A549 (cell line): ENCODE results near the gene ZSCAN16.

ENCODE experiments used
- CTCF ChIP-seq: fragments of >200 bp; sonication (Bioruptor Twin); formaldehyde crosslinking; IDR thresholded peaks from 3 replicates; pipeline ENCODE4 v1.5.1; 2016
- EP300 ChIP-seq, 2 experiments: fragments of >200 bp; sonication (Bioruptor Twin); formaldehyde crosslinking; IDR thresholded peaks; 2 replicates in 1 of 2; 3 replicates in 1 of 2; pipeline ENCODE4 v1.6.1; 2016 to 2017
- ESRRA ChIP-seq: fragments of 150-350 bp; IDR thresholded peaks from 2 replicates; pipeline ENCODE4 v1.6.1; 2014; ENCODE audit warnings: mild to moderate bottlenecking, low read length, borderline replicate concordance
- JUNB ChIP-seq: fragments of >200 bp; sonication (Bioruptor Twin); formaldehyde crosslinking; IDR thresholded peaks from 2 replicates; pipeline ENCODE4 v1.6.1; 2016
- MYC ChIP-seq: IDR thresholded peaks from 2 replicates; pipeline ENCODE4 v1.6.1; 2012; ENCODE audit warnings: mild to moderate bottlenecking, inconsistent platforms, low read length, improper control_type of control experiment, borderline replicate concordance
- POLR2A ChIP-seq: IDR thresholded peaks from 2 replicates; pipeline ENCODE4 v1.6.1; 2012; ENCODE audit warnings: mild to moderate bottlenecking, low read length
- POLR2AphosphoS2 ChIP-seq: conservative IDR thresholded peaks from 2 replicates; pipeline ENCODE4 v1.6.1; 2012; ENCODE audit warnings: low read length, improper control_type of control experiment, inconsistent platforms
- USF2 ChIP-seq: fragments of 450-650 bp; IDR thresholded peaks from 2 replicates; pipeline ENCODE4 v1.6.1; 2014; ENCODE audit warnings: antibody characterized with exemption
- TF ChIP-seq, protein P1 (sequence below): fragments of 200-600 bp; sonication (generic); IDR thresholded peaks from 2 replicates; pipeline ENCODE4 v1.6.1; 2016; ENCODE audit warnings: antibody characterized with exemption, mild to moderate bottlenecking, moderate library complexity

DNA sequence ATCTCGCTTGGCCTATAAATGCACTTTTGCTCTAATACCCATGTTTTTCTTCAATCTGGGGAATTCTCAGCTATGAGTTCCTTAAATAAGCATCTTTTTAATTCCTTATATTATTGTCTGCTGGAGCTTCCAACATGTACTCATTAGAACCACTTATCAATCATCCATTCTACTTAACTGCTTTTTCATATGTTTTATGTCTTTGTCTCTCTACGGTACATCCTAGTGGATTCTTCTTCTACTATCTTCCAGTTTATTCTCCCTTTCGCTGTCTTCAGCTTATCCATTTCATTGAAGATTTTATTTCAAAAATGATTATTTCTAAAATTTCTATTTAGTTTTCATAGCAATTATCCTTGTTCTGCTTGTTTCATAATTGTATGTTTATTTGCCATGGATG, 12.4 kb upstream of the ZSCAN16 start:
- no peak for TF ChIP-seq CTCF
- TF ChIP-seq ESRRA, result no peak
- TF ChIP-seq MYC, result no peak
- TF ChIP-seq POLR2A, result no peak
- TF ChIP-seq JUNB, result no peak
- TF ChIP-seq USF2, result no peak
- no peak for TF ChIP-seq EP300 (IDR thresholded peaks at IDR 0.05)
- TF ChIP-seq, protein P1, sequence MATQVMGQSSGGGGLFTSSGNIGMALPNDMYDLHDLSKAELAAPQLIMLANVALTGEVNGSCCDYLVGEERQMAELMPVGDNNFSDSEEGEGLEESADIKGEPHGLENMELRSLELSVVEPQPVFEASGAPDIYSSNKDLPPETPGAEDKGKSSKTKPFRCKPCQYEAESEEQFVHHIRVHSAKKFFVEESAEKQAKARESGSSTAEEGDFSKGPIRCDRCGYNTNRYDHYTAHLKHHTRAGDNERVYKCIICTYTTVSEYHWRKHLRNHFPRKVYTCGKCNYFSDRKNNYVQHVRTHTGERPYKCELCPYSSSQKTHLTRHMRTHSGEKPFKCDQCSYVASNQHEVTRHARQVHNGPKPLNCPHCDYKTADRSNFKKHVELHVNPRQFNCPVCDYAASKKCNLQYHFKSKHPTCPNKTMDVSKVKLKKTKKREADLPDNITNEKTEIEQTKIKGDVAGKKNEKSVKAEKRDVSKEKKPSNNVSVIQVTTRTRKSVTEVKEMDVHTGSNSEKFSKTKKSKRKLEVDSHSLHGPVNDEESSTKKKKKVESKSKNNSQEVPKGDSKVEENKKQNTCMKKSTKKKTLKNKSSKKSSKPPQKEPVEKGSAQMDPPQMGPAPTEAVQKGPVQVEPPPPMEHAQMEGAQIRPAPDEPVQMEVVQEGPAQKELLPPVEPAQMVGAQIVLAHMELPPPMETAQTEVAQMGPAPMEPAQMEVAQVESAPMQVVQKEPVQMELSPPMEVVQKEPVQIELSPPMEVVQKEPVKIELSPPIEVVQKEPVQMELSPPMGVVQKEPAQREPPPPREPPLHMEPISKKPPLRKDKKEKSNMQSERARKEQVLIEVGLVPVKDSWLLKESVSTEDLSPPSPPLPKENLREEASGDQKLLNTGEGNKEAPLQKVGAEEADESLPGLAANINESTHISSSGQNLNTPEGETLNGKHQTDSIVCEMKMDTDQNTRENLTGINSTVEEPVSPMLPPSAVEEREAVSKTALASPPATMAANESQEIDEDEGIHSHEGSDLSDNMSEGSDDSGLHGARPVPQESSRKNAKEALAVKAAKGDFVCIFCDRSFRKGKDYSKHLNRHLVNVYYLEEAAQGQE, result no peak
- no peak for TF ChIP-seq POLR2AphosphoS2
